RCC 7860 (cell line): ENCODE data around the gene SOX21.

Source experiments
- DNase-seq: peaks from one replicate; pipeline ENCODE4 v3.0.0-alpha.2; 2015; ENCODE audit warnings: low spot score
- FAIRE-seq: peaks from 2 replicates; lab custom pipeline; 2012; peaks lifted over from hg19 to GRCh38; lab: Jason Lieb, UNC

SOX21 gene

GRCh38 chr13:94709001-94709834, 3.1 kb downstream of the SOX21 start:
- DNase-seq = no peak
- no peak for FAIRE-seq

GRCh38 chr13:94708031-94708859, 4.1 kb downstream of the SOX21 start:
- DNase-seq (no peak), FAIRE-seq (no peak)

- no peak for FAIRE-seq
- no peak for DNase-seq
These were observed 4.8 kb downstream of the SOX21 start for GRCh38 chr13:94707400-94708021.

- FAIRE-seq = no peak
- no peak for DNase-seq
These were observed 5.4 kb downstream of the SOX21 start for GRCh38 chr13:94706843-94707399.

- FAIRE-seq (no peak), DNase-seq (no peak)
These were observed 6.1 kb downstream of the SOX21 start for GRCh38 chr13:94706101-94706842.

GRCh38 chr13:94705081-94706030, 7.0 kb downstream of the SOX21 start:
- no peak for FAIRE-seq
- DNase-seq = no peak

GRCh38 chr13:94704377-94705080, 7.8 kb downstream of the SOX21 start:
- DNase-seq (no peak), FAIRE-seq (no peak)

GRCh38 chr13:94703721-94704314, 8.5 kb downstream of the SOX21 start:
- DNase-seq (no peak), FAIRE-seq (no peak)

GRCh38 chr13:94703271-94703670, 9.1 kb downstream of the SOX21 start:
- FAIRE-seq = no peak
- no peak for DNase-seq

GRCh38 chr13:94702181-94703041, 9.9 kb downstream of the SOX21 start:
- no peak for DNase-seq
- FAIRE-seq = no peak

- FAIRE-seq = no peak
- no peak for DNase-seq
These were observed 10.8 kb downstream of the SOX21 start for GRCh38 chr13:94701313-94702180.

GRCh38 chr13:94700536-94700935, 11.8 kb downstream of the SOX21 start:
- FAIRE-seq (no peak), DNase-seq (no peak)

- FAIRE-seq = no peak
- DNase-seq = no peak
These were observed 12.3 kb downstream of the SOX21 start for GRCh38 chr13:94700051-94700535.

GRCh38 chr13:94696171-94696570, 16.2 kb downstream of the SOX21 start:
- DNase-seq (no peak), FAIRE-seq (no peak)

GRCh38 chr13:94692030-94692429, 20.3 kb downstream of the SOX21 start:
- DNase-seq (no peak), FAIRE-seq (no peak)

GRCh38 chr13:94683409-94683808, 28.9 kb downstream of the SOX21 start:
- FAIRE-seq (no peak), DNase-seq (no peak)
